GM12878 (cell line): ENCODE data around the gene CLSTN2. TPM values are rescaled to one million over a fixed set of nuclear protein-coding genes. Genes with fewer than 3 reads are reported as not detected.

Source experiments
- ATAC-seq: fragments of 200-7000 bp; cut with Tn5 transposase; 3 replicates; pipeline ENCODE4 v1.9.1; 2020; ENCODE audit warnings: mild to moderate bottlenecking, moderate library complexity
- BruUV-seq: library from RNA; stranded (reverse); fragments of 400-500 nt; replicated peaks from 2 replicates; lab custom pipeline; 2021; lab: Mats Ljungman, UMichigan
- CTCF ChIA-PET: fragments of 300-600 bp; sonication (Branson Sonifier 250); formaldehyde crosslinking; extraction: SDS; loops from one replicate; lab custom pipeline; 2021; ENCODE audit warnings: inconsistent platforms; lab: Yijun Ruan, JAX
- POLR2A ChIA-PET: fragments of 350-600 bp; formaldehyde crosslinking; extraction: SDS; loops from one replicate; lab custom pipeline; 2021; ENCODE audit warnings: inconsistent platforms; lab: Charles Lee
- RAD21 ChIA-PET: fragments of 300-600 bp; sonication (Branson Sonifier 250); formaldehyde crosslinking; loops from one replicate; lab custom pipeline; 2023; ENCODE audit warnings: antibody characterized with exemption; ENCODE audit not compliant: unreplicated experiment; lab: Charles Lee
- SMC1A ChIA-PET: fragments of 300-600 bp; sonication (Branson Sonifier 250); formaldehyde crosslinking; loops from one replicate; lab custom pipeline; 2023; ENCODE audit not compliant: unreplicated experiment, uncharacterized antibody; lab: Charles Lee
- DNase-seq: peaks from one replicate; pipeline ENCODE4 v3.0.0-alpha.2; 2011; ENCODE audit warnings: low read depth, low spot score
- FAIRE-seq: peaks from 3 replicates; lab custom pipeline; 2011; peaks lifted over from hg19 to GRCh38; lab: Jason Lieb, UNC
- H2AFZ ChIP-seq: 2 replicates; pipeline ENCODE4 v1.6.0; 2011; ENCODE audit warnings: low read depth, low read length, control low read depth; ENCODE audit not compliant: control insufficient read depth
- H3K27ac ChIP-seq: 2 replicates; pipeline ENCODE4 v1.5.1; 2011; ENCODE audit warnings: control low read depth; ENCODE audit not compliant: control insufficient read depth, insufficient read depth
- H3K27me3 ChIP-seq, 2 experiments: replicated peaks in 1 of 2; 2 replicates each; pipeline versions ENCODE4 v1.6.0 to v1.6.1; 2011; ENCODE audit warnings: low read length in 1 of 2; ENCODE audit not compliant: control insufficient read depth in 2 of 2, insufficient read depth in 2 of 2
- H3K36me3 ChIP-seq, 2 experiments: 2 replicates each; pipeline ENCODE4 v1.5.1; 2011; ENCODE audit warnings: low read length in 1 of 2; ENCODE audit not compliant: control insufficient read depth in 2 of 2, insufficient read depth in 2 of 2
- H3K4me1 ChIP-seq: 2 replicates; pipeline ENCODE4 v1.6.1; 2011; ENCODE audit warnings: mild to moderate bottlenecking, low read length, moderate library complexity, mixed read lengths; ENCODE audit not compliant: control insufficient read depth, insufficient read depth
- H3K4me2 ChIP-seq: 2 replicates; pipeline ENCODE4 v1.6.0; 2011; ENCODE audit warnings: control low read depth; ENCODE audit not compliant: control insufficient read depth, insufficient read depth
- H3K4me3 ChIP-seq: fragments of 200-600 bp; sonication (generic); 2 replicates; pipeline ENCODE4 v1.5.1; 2016
- H3K79me2 ChIP-seq: 2 replicates; pipeline ENCODE4 v1.6.0; 2011; ENCODE audit warnings: low read length; ENCODE audit not compliant: control insufficient read depth, insufficient read depth
- H3K9ac ChIP-seq: 2 replicates; pipeline ENCODE4 v1.8.0; 2011; ENCODE audit warnings: low read length, control low read depth, mixed read lengths; ENCODE audit not compliant: control insufficient read depth, insufficient read depth
- H3K9me3 ChIP-seq: replicated peaks from 3 replicates; pipeline ENCODE4 v1.5.1; 2011; ENCODE audit warnings: mild to moderate bottlenecking, low read length; ENCODE audit not compliant: control insufficient read depth, insufficient read depth
- H4K20me1 ChIP-seq: 2 replicates; pipeline ENCODE4 v1.6.0; 2011; ENCODE audit not compliant: control insufficient read depth, insufficient read depth
- ATF7 ChIP-seq: fragments of 450-650 bp; IDR thresholded peaks from 2 replicates; pipeline ENCODE4 v1.6.1; 2016; ENCODE audit warnings: low read depth, mild to moderate bottlenecking
- BACH1 ChIP-seq: fragments of 450-650 bp; IDR thresholded peaks from 2 replicates; pipeline ENCODE4 v1.6.1; 2017; ENCODE audit warnings: mild to moderate bottlenecking, borderline replicate concordance
- CBFB ChIP-seq: IDR thresholded peaks from 2 replicates; pipeline ENCODE4 v1.6.1; 2016; ENCODE audit warnings: antibody characterized with exemption, low read depth
- E2F4 ChIP-seq: IDR thresholded peaks from 2 replicates; pipeline ENCODE4 v1.6.1; 2012; ENCODE audit warnings: low read depth, low read length, improper control_type of control experiment
- MEF2B ChIP-seq: fragments of 450-650 bp; IDR thresholded peaks from 2 replicates; pipeline ENCODE4 v1.6.1; 2018; ENCODE audit warnings: mild to moderate bottlenecking, moderate library complexity; ENCODE audit not compliant: partially characterized antibody, poor library complexity, severe bottlenecking
- NBN ChIP-seq: fragments of 450-650 bp; IDR thresholded peaks from 2 replicates; pipeline ENCODE4 v1.6.1; 2016
- NFIC ChIP-seq: IDR thresholded peaks from 2 replicates; pipeline ENCODE4 v1.6.1; 2012; ENCODE audit warnings: low read depth, mild to moderate bottlenecking, inconsistent platforms, low read length, moderate library complexity
- NR2C1 ChIP-seq: fragments of 450-650 bp; IDR thresholded peaks from 2 replicates; pipeline ENCODE4 v1.6.1; 2017; ENCODE audit warnings: antibody characterized with exemption, mild to moderate bottlenecking, moderate library complexity
- RELB ChIP-seq: fragments of 450-650 bp; IDR thresholded peaks from 2 replicates; pipeline ENCODE4 v1.6.1; 2017; ENCODE audit warnings: low read depth, mild to moderate bottlenecking, moderate library complexity
- SMAD5 ChIP-seq: IDR thresholded peaks from 2 replicates; pipeline ENCODE4 v1.6.1; 2016; ENCODE audit warnings: antibody characterized with exemption, low read depth
- SUPT20H ChIP-seq: IDR thresholded peaks from 2 replicates; pipeline ENCODE4 v1.6.1; 2011; ENCODE audit warnings: low read depth, mild to moderate bottlenecking, low read length, moderate library complexity, borderline replicate concordance; ENCODE audit not compliant: control insufficient read depth
- TCF7 ChIP-seq: IDR thresholded peaks from 2 replicates; pipeline ENCODE4 v1.6.1; 2014; ENCODE audit warnings: antibody characterized with exemption, borderline replicate concordance
- WGBS: methylation state at CpG from one replicate; pipeline ENCODE4 v1.1.6; 2016; ENCODE audit warnings: low lambda C conversion rate; ENCODE audit not compliant: insufficient replicate concordance, insufficient coverage; ENCODE audit errors: missing lambda C conversion rate; 5-methylcytosine and 5-hydroxymethylcytosine counted together
- in situ Hi-C: fragments of 300-500 bp; cut with MboI; formaldehyde crosslinking; loops from 9 replicates; pipeline ENCODE4 v1.14.3; 2018; ENCODE audit warnings: mixed read lengths
- intact Hi-C: fragments of 100-400 bp; cut with micrococcal nuclease; formaldehyde crosslinking; loops from one replicate; pipeline ENCODE4 v1.14.2; 2022; ENCODE audit not compliant: unreplicated experiment
- polyA plus RNA-seq, 11 experiments: library from polyadenylated mRNA; depleted of rRNA in 4 of 11; unstranded in 6 of 11; stranded (reverse) in 5 of 11; fragments of >200 nt; fragmentation: Nextera tagmentation in 4 of 11; fragmentation: Illumina TruSeq in 1 of 11; extraction: Ambion mirVana in 4 of 11; extraction: Trizol in 1 of 11; gene quantifications; 1 replicate in 1 of 11; 2 replicates in 10 of 11; pipeline versions ENCODE4 v1.2.1 to v1.2.3, GENCODE V29; 2011 to 2016; ENCODE audit warnings: inconsistent platforms in 2 of 11, missing spikeins in 2 of 11, low read depth in 1 of 11
- total RNA-seq, 4 experiments: library from RNA; depleted of rRNA in 3 of 4; stranded (reverse); fragments of >200 nt in 3 of 4; fragmentation: Illumina TruSeq in 1 of 4; extraction: Trizol in 1 of 4; gene quantifications; 2 replicates each; pipeline versions ENCODE4 v1.2.1 to v1.2.3, GENCODE V29; 2013 to 2021

CLSTN2 gene
- total and polyA plus RNA-seq, 10 of the 15 experiments (the other 5 are each of a cell fraction or from before 2014, with no cell fraction given): under 0.01 to 0.10 (median under 0.01) TPM; not detected in 5

- TF ChIP-seq RELB: no peak
- TF ChIP-seq NFIC: no peak
- TF ChIP-seq ATF7: no peak
- no peak for TF ChIP-seq E2F4
- no peak for TF ChIP-seq SMAD5
- no peak for TF ChIP-seq TCF7
- no peak for TF ChIP-seq NBN
- no peak for TF ChIP-seq CBFB
- no peak for TF ChIP-seq MEF2B
Observed at GRCh38 chr3:140459462-140459861, 524.5 kb downstream of the CLSTN2 start (continued).

- H3K36me3 ChIP-seq: no peaks in the 10 kb centered on the region
- no peak for DNase-seq
- H3K4me1 ChIP-seq: no peaks in the 10 kb centered on the region
- no peak for TF ChIP-seq BACH1
- TF ChIP-seq SUPT20H: no peak
- no peak for TF ChIP-seq NR2C1
- TF ChIP-seq, all 136 proteins: peak for 0
- Histone ChIP-seq H4K20me1 (no peaks in the 10 kb centered on the region), H3K79me2 (no peaks in the 10 kb centered on the region), H3K4me2 (no peak overlapping the region), H3K9me3 (no peaks in the 10 kb centered on the region), H3K27ac (no peak overlapping the region), H3K9ac (no peak overlapping the region), H3K27me3 (peaks cover 0 to 5% of the 10 kb centered on the region in 2 experiments; a peak in 2 of 4 replicates), H2AFZ (no peak overlapping the region), H3K4me3 (no peak overlapping the region)
- ATAC-seq: no peak
- ChIA-PET POLR2A (no interaction called here), SMC1A (interaction anchor here (1.0 kb wide), 1 partner anchor 29 kb away, joined by 3 read pairs; no protein-coding TSS in a partner anchor), CTCF (no interaction called here), RAD21 (no interaction called here)
- intact Hi-C loops (no loop called here), in situ Hi-C loops (no loop called here)
- WGBS: 8% methylated on average over 3 of the region's 3 CpGs
- BruUV-seq: no TSS peak
- FAIRE-seq: no peak
Observed at GRCh38 chr3:140461250-140461649, 526.3 kb downstream of the CLSTN2 start.
